CD4-positive, alpha-beta T cell treated with Interleukin-15 for 1 hour (primary cell): ENCODE measurements around the gene PTPRN2.
"Not testable (repeated sequence)": the region's sequence is repeated elsewhere in the genome, so short reads cannot be mapped to it uniquely, and the experiment has no call there.

Experiments
- DNase-seq: peaks from one replicate; pipeline ENCODE4 v3.0.0-alpha.2; 2020

Gene PTPRN2

GRCh38 chr7:158357106-158357897, 230.3 kb downstream of the PTPRN2 start:
- DNase-seq, result no peak

- no peak for DNase-seq
These were observed 231.2 kb downstream of the PTPRN2 start for GRCh38 chr7:158356454-158356853.

DNA sequence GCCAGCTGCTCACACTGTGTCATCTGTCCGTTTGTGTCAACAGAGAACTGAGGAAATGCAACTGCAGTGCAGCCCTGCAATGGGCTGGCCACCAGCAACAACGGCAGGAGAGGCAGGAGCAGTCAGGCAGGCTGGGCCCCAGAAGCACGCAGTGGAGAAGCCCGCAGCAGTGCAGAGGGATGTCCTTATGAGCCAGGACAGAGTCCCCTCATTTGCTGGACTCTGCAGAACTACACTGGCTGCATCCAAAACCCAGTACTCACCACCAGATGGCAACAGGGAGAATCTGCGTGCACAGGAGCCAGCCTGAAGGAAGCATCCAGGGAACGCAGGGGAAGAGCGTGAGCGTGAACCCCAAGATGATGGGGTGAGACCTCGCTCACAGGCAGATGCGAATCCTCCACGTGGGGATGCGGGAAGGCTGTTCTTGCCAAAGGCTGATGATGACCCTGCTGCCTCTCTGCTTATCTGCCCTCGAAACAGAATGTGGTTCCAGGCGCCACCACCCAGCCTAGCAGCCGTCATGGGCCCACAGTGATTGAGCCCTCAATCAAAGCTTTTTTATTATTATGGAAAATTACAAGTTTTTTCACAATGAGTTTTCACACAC, 232.1 kb downstream of the PTPRN2 start:
- no peak for DNase-seq

DNA sequence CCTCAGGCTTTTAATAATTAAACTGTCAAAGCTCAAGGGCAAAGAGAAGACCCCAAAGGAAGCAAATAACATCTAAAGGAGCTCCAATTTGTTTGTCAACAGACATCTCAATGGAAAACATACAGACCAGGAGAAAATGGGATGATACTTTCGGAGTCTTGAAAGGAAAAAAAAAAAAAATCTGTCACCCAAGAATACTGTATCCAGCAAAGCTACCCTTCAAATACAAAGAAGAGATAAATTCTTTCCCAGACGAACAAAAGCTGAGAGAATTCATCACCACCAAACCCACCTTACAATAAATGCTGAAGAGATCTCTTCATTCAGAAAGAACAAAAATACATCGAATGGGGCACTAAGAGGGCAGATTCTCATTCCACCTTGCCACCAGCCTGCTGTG, 232.8 kb downstream of the PTPRN2 start:
- no peak for DNase-seq

DNA sequence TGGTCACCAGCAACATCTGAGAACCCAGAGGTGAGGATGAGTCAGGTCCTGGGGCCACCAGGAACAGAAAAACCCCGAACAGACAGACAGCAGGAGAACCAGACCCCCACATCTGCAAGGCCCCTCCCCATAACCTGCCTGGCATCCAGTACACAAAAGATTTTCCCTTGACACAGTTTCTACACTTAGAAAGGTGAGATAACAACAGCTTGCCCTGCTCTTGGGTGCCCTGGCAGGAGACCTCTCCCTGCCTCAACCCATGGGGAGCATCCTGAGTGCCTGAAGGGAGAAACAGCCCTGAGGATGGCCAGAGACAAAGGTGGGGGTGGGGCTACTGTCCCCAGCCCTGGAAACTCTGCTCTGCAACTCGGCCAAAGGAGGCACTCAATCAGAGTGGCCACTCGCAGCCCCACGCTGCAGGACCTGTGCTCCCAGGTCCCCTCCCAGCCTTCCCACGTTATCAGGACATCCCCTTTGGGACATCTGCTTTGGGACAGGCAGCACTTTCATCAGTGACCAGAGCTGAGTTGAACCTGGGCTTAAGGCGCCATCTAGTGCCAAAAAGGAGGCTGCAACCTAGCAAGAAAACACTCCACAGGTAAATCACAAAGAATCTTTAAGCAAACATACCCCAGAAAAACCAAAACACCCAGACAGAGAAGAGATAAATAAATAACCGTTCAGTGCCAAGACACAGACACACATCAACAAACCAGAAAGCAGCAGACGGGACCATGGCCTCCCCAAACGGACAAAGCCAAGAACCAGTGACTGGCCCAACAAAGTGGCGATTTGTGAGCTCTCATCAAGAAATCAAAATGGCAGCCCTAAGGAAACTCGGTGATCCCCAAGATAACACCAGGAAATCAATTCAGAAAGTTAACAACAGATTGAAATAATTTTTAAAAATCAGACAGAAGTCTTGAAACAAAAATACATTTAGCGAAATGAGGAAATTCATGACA, 233.7 kb downstream of the PTPRN2 start:
- DNase-seq, result no peak

DNA sequence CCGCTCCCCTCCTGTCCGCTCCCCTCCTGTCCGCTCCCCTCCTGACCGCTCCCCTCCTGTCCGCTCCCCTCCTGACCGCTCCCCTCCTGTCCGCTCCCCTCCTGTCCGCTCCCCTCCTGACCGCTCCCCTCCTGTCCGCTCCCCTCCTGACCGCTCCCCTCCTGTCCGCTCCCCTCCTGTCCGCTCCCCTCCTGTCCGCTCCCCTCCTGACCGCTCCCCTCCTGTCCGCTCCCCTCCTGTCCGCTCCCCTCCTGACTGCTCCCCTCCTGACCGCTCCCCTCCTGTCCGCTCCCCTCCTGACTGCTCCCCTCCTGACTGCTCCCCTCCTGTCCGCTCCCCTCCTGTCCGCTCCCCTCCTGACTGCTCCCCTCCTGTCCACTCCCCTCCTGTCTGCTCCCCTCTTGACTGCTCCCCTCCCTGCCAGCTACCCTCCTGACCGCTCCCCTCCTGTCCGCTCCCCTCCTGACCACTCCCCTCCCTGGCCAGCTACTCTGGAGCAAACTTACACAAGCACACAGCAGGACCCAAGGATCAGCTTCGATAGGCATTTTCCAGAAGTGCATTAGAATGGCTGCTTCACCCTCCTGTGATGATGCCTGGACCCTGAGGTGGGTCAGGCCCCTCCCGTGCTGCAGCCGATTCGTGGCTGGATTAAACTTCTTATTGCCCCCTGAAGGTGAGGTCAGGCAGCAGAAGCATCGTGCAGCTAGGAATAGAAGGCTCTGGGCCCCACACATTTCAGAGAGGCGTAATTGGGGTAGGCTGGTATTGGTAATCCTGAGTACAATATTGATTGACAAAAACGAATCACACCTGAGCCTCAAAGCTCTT, 235.5 kb downstream of the PTPRN2 start:
- not testable (repeated sequence) for DNase-seq

DNA sequence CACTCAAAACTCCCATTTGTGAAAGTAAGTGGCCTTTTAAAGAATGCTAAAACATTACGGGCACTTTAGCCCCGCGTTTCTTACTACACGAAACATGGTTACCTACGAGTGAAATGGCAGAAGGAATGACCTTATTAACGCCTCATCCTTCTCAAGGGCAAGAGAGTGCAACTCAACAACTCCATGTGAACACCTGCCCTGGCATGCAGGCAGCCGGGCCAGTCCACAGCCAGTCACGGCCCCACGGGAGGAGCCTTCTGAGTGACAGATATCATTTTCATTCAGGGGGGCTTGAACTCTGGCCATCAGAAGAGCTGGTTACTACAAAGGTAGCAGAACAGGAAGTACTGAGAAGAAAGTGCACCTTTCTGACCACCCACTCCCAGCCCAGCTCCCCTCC, 236.1 kb downstream of the PTPRN2 start:
- DNase-seq, result peak; percentile 1

DNA sequence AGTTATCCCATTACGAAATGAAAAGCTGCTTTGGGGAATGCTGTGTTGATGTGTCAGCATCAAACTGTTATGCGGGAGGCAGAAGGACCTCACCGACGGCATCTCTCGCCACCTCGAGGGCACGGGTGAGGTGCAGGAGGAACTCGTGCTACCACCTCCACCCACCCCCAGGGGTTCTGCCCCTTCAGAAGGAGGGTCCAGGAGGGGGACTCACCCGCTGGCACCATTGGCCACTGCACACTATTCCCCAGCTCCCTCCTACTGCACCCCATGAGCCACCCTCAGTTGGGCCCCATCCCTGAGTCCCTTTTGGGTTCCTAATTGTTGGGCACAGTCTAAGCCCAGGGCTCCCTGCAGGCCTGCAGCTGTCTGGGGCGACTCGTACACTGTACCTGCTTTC, 236.6 kb downstream of the PTPRN2 start:
- DNase-seq, result peak; percentile 4

DNA sequence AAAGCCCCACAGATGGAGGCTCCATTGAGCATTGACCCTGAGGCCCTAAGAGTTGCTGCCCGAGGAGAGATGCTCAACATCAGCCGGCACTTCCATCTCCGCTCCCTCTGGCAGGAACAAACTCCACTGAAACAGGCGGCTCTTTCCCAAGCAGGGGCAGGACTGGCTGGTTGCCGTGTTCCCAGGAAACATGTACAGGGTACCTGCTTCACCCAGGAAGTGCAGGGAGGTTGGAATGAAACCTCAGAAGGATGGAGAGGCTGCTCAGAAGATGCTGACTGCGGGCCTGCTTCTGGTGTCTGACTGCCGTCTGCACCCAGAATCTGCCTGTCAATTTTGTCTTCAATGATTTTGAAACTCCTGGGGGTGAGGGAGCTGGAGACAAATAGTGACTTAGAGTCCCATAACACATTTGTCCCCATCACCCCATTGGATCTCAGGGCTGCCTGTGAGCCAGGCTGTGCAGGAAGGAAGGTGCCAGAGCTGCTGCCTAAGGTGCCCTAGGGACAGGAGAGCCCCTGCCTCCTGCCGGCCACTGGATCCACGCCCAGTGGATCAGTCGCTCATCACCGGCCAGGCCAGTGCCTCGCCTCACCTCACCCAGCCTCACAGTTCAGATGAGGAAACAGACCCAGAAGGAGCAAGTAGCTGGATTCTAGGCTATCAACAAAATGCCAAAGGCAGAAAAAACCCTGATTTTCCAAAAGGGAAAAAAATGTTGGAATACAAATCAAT, 237.3 kb downstream of the PTPRN2 start:
- DNase-seq, result no peak

DNA sequence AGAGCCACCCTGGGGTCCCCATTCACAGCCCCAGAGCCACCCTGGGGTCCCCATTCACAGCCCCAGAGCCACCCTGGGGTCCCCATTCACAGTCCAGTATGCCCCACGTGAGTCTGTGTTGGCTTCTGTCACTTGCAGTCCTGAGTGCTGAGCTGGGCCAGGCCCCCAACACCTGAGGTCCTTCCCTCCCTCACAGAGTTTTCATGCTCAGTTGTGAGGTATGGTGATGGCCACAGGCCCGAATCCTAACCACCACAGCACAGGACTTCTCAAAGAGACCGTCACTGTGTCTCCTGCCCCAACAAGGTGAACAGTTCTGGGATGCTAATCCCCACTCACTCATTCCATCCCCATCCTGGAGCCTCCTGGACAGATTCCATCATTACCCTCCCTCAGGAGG, 239.2 kb downstream of the PTPRN2 start:
- peak; percentile 10 for DNase-seq

- not testable (repeated sequence) for DNase-seq
These were observed 239.6 kb downstream of the PTPRN2 start for GRCh38 chr7:158348039-158348438.

DNA sequence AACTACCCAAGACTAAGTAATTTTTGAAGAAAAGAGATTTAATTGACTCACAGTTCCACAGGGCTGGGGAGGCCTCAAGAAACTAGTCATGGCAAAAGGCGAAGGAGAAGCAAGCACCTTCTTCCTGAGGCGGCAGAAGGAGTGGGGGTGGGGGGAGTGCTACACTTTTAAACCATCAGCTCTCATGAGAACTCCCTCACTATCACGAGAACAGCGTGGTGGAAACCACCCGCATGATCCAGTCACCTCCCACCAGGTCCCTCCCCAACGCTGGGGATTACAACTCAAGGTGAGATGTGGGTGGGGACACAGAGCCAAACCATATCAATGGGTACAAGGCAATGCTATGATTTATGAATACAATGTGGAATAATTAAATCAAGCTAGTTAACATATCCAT, 241.9 kb downstream of the PTPRN2 start:
- DNase-seq, result peak; percentile 13

GRCh38 chr7:158344706-158345300, 242.8 kb downstream of the PTPRN2 start:
- peak; percentile 9 for DNase-seq

GRCh38 chr7:158343936-158344455, 243.6 kb downstream of the PTPRN2 start:
- peak; percentile 3 for DNase-seq

DNA sequence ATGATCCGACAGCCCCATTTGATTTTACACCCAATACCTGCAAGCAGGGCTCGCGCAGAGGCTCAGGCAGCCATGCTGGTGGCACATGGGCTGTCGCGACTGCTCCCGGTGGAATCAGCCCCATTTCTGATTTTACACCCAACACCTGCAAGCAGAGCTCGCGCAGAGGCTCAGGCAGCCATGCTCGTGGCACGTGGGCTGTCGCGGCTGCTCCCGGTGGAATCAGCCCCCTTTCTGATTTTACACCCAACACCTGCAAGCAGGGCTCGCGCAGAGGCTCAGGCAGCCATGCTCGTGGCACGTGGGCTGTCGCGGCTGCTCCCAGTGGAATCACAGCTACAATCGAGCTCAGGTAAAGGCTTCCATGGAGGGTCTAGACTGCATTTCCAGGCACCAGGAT, 244.1 kb downstream of the PTPRN2 start:
- DNase-seq, result peak; percentile 13

DNA sequence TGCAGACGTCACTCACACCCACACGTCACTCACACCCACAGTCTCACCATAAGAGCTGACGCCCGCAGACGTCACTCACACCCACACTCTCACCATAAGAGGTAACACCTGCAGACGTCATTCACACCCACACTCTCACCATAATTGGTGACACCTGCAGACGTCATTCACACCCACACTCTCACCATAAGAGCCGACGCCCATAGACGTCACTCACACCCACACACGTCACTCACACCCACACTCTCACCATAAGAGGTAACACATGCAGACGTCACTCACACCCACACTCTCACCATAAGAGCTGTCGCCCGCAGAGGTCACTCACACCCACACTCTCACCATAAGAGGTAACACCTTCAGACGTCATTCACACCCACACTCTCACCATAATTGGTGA, 246.5 kb downstream of the PTPRN2 start:
- peak; percentile 15 for DNase-seq

DNA sequence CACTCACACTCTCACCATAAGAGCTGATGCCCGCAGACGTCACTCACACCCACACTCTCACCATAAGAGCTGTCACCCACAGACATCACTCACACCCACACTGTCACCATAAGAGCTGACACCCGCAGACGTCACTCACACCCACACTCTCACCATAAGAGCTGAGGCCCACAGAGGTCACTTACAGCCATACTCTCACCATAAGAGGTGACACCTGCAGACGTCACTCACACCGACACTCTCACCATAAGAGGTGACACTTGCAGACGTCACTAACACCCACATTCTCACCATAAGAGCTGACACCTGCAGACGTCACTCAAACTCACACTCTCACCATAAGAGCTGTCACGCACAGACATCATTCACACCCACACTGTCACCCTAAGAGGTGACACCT, 250.7 kb downstream of the PTPRN2 start:
- DNase-seq, result peak; percentile 7

- not testable (repeated sequence) for DNase-seq
These were observed 255.1 kb downstream of the PTPRN2 start for GRCh38 chr7:158332516-158332915.

GRCh38 chr7:158331826-158332450, 255.7 kb downstream of the PTPRN2 start:
- not testable (repeated sequence) for DNase-seq

DNA sequence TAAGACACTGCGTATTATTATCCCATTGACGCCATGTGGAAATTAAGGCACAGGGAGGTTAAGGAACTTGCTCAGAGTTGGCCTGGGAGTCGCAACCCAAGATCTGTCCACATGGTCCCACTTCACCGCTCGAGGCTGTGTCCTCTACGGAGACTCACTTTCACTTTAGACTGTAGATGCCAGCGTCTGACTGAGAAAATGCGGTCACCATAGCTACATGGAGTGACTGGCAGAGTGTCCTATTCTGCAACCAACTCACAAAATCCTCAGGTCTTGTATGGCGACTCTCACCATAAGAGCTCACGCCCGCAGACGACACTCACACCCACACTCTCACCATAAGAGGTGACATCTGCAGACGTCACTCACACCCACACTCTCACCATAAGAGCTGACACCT, 257.9 kb downstream of the PTPRN2 start:
- DNase-seq, result peak; percentile 6
